EH (cell line): ENCODE results near the gene SRGAP1.
"Not testable (repeated sequence)": the region's sequence is repeated elsewhere in the genome, so short reads cannot be mapped to it uniquely, and the experiment has no call there.

Experiments
- DNase-seq: peaks from one replicate; pipeline ENCODE4 v3.0.0-alpha.2; 2015; ENCODE audit warnings: low read depth

SRGAP1 gene

DNA sequence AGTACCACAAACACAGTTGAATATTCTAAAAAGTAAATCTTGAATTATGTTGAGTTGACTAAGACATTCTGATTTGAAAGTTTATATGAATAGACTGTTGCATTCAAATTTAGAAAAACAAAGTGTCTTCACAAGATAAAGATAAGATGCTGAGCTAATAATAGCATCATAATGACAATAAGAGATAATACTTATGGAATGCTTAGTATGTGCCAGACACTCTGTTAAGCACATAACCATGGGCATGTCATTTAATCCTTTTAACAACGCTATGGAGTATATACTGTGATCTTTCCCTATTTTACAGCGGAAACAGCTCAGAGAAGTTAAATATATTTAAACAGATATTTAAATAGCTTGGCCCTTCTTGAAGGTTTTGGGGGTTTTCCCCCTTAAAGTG is 163.4 kb downstream of the SRGAP1 start:
- peak; percentile 81 for DNase-seq

DNA sequence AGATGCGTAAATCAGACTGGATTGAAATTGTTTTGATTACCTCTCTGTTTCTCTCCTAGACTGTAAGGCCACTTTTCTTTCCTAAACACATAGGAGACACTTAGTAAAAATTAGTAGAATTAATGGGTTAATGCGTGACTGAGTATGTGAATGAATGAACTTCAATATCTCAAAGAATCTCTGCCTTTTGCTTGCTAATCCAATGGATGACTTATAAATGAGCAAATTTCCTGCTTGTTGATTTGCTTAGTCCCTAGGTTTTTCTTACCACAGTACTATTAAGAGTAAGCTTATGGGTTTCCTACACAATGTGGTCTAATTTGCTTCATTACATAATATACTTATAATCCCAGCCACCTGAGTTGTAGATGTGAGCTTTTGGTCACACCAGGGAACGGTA is 164.1 kb downstream of the SRGAP1 start:
- DNase-seq: no peak

DNA sequence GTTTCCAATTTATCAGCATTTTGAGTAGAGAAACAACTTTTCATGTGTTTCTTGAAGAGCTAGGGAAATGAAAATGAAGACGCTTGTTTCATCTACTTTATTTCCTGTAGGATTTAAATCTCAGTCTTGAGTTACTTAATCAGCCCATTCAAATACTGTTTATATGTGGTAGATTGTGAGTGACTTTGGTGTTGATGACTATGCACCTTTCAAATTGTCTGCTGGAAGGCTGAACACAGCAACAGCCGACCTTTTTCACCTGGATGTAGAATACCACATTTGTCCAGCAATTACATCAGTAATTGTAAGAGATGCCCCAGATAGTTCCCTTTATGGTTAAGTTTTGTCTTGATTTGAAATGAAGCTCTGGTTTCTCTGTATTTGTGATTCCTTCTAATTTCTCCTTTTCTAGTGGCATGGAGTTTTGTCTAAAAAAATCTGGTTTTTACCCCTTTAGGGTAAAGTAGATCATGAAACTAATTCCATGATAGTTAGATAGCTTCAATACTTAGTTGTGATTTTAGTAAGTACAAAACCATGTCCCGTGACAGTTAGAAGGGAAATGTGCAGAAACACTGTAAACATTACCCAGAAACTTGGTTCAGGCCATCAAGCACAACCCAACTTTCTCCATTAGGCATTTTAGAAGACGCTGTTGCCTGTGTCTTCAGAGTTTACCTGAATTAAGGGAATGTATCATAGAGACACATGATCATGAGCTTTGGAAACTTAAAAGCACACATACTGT is 165.0 kb downstream of the SRGAP1 start:
- no peak for DNase-seq

DNA sequence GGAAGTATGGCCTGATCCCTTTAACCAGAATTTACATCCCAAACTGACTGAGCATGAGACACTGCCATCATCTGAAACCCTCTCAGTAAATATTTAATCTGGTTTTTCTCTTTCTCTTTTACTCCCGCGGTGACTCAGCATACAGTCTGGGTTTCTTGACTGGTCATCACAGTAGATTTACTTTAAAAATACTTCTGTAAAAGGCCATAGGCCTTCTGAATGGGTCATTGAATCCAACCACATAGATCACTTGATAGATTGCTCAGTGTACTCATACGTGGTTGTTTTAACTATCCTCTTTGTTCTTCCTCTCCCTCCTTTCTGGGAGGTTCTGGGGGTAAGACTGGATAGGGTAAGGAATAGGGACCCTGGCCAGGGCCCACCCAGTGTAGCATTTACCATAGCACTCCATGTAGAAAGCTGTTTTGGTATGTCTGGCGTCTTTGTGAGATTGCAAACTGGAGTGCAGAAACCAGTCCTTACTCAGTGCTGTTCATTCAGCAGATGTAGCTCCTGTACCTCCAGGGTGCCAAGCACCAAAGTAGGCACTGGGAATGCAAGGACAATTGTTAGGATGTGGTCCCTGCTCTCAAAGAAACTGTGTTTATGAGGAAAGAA is 165.7 kb downstream of the SRGAP1 start:
- peak; percentile 92 for DNase-seq

DNA sequence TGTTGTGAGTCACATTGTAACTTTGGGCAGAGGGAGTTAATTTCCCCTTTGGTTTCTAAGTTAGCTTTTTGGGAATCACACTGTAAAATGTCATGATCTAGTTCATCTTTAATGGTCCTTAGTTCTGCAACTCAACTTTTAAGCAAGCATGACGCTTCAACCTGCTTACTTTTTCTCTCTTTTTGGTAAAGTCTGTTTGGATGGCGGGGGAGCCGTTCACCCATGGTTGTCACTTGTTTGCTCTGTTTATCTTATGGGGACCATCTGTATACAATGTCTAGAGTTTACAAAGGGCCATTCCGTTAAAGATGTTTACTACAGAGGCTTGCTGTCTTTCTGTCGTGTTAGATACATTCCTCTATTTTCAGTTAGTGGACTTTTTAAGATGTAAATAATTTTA is 172.0 kb downstream of the SRGAP1 start:
- no peak for DNase-seq

DNA sequence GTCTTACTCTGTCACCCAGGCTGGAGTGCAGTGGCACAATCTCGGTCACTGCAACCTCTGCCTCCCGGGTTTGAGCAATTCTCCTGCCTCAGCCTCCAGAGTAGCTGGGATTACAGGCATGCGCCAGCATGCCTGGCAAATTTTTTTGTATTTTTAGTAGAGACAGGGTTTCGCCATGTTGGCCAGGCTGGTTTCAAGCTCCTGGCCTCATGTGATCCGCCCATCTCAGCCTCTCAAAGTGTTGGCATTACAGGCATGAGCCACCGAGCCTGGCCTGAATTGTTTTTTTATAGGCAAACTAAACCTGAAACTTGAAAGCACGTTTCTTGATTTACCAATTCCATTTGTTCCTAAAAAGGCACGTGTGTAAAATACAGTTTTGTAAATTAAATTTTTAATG is 173.6 kb downstream of the SRGAP1 start:
- DNase-seq: not testable (repeated sequence)

DNA sequence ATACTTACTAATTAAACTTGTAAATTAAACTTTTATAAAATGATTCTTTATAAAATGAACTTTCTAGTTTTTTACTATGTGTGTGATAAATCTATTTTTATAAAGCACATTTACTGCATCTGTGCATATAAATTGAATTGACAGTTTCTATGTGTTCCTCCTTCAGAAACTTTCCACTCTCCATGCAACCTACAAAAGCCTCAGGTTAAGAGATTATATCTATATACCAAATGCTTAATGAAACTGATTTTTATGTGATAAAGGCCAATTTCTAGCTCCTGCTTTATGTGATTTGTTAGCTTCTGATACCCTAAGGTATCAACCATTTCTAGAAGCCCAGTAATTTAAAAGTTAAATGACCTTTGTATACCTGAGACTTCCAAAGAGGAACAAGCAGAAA is 174.0 kb downstream of the SRGAP1 start:
- DNase-seq: no peak

DNA sequence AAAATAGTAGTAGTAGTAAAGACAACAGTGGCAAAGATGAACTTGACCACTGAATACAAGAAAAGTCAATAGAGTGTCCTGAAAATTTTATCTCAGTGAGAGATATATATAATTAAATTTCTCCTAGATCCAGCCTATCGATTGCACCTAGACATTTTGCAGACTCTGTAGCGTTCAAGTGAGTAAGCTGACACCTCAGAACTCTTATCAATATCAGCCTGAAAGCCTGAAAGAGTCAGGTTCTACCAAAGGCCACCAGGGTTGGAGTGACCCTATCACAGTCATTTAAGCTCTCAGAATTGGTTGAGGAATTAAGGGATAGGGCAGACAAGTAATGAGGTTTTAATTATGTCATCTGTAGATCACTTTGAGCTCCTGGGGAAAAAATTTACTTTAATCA is 174.6 kb downstream of the SRGAP1 start:
- no peak for DNase-seq

DNA sequence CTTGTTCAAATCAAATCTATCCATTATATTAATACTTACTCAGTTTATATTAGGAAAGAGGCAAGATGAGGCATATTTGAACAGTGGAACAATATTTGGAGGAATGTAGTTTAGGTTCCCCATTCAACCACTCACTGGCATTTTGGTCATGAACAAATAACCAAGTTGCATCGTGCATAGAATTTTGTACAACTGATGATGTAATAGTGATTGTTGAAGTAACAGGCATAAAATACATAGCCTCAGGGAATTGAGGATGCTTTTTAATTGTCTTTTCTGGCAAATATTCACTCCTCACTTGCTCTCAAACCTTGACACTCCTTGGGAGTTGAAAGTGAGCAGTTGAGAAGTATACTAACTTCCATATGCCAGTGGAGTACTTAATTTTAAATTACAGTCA is 175.2 kb downstream of the SRGAP1 start:
- no peak for DNase-seq

DNA sequence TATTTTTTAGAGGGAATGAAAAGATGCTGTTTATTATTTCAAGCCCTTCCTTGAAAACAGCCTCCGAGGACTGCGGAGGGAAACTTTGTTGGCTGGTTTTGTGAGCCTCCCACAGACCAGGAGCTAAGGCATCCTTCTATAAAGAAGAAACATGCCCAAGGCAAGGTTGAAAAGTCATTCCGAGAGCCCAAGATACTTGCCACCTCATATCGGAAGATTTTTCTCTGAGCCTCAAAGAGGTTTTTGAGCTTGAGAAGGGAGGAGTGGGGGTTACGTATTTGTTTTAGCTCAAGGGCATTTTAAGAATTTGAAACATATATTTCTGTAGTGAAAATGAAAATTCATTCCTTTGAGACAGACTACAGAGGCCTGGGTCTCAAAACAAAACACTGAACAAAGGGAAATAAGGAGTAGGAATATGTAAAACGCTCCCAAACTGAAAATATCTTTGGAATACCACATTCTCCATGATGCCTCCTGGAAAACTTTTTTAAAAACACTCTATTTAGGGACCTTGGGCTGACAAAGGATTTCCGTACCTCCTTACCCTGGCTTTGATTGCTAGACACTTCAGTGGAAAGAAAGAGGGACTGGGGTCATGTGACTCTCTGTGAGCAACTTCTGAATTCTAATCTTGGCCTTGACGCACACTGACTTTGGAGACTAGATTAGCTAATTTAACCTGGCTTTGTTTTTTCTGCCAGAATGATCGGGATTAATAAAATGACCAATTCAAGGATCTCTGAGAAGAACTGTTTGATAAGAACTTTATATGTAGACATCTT is 180.9 kb downstream of the SRGAP1 start:
- peak; percentile 85 for DNase-seq

DNA sequence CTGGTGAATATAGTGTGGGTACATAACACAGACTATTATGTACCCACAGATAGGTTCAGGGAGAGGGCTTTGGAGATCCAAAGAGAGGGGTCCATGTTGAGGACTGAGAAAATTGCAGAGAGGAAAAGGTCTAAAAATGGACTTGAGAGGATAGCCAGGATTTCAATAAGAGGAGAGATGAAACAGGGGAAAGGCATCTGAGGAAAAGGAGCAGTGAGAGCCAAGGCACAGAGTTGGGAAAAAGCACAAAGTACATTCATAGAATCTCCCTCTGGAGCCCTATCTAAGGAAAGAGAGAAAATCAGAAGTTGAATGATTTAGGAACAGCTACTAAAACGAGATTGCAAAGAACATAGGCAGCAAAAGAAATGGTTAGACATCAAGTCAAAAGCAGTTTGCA is 182.8 kb downstream of the SRGAP1 start:
- DNase-seq: peak; percentile 47

DNA sequence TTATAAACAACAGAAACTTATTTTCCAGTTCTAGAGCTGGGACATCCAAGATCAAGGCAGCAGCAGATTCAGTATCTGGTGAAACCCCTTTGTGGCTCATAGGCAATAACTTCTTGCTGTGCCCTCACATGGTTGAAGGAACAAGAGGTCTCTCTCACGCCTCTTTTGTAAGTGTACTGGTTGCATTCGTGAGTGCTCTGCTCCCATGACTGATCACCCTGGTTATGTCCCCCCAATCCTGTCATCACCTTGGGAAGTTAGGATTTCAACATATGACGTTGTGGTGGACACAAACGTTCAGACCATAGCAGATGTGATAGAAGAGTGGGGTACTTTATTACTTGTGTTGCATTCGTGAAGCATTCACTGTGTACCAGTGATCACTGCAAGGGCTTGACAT is 184.0 kb downstream of the SRGAP1 start:
- peak; percentile 30 for DNase-seq

DNA sequence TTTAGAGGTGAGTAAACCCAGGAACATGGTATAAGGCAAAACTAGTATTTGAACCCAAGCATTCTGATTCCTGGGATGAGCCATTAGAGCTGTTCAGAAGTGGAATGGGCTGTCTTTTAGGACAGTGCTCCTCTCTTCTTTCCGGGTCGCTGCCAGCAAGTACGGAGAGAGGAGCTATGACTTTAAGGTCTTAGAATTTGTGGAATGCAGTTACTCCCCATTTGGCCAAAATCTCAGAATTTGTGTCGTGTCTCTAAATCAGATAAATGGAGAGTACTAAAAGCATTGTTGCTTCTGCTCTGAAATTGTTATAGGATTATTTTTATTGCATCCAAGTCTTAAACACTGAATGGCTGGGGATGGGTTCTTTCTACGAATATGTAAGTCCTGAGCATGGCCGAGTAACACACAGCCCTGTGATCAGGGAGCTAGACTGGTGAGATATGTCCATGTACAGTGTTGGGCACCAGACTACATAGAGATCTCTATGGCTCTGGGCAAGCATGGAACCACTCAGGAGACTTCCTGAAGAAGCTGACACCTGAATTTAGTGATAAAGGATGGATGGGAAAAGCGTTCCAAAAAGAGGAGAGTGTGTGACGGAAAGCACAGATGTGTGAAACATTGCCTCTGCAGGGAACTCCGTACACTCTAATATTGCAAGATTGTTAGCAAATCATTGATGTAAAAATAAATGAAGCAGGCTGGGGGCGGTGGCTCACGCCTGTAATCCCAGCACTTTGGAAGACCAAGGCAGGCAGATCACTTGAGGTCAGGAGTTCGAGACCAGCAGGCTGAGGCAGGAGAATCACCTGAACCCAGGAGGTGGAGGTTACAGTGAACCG is 184.7 kb downstream of the SRGAP1 start:
- DNase-seq: peak; percentile 94

DNA sequence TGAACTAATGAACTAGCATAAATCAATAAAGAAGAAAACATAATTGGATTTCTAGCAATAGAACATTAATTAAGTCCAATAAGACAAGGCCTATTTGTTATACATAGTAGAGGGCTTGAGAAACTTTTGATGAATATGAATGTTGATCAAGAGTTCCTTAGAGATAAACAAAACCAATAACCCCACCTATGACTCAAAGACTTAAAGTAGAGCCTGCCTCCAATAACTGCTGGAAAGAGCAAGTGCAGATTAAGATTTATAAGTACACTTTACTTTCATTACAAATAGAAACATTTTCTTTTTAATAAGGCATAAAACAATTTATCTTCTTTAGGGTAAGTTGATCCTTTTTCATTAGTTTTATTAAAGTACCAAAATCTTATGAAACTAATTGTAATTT is 185.7 kb downstream of the SRGAP1 start:
- DNase-seq: no peak

DNA sequence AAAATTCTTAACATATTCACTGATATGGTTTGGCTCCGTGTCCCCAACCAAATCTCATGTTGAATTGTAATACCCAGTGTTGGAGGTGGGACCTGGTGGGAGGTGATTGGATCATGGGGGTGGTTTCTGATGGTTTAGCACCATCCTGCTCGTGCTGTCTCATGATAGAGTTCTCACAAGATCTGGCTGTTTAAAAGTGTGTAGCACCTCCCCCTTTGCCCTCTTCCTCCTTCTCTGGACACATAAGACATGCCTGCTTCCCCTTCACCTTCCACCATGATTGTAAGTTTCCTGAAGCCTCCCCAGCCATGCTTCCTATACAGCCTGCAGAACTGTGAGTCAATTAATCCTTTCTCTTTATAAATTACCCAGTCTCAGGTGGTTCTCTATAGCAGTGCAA is 189.6 kb downstream of the SRGAP1 start:
- not testable (repeated sequence) for DNase-seq

DNA sequence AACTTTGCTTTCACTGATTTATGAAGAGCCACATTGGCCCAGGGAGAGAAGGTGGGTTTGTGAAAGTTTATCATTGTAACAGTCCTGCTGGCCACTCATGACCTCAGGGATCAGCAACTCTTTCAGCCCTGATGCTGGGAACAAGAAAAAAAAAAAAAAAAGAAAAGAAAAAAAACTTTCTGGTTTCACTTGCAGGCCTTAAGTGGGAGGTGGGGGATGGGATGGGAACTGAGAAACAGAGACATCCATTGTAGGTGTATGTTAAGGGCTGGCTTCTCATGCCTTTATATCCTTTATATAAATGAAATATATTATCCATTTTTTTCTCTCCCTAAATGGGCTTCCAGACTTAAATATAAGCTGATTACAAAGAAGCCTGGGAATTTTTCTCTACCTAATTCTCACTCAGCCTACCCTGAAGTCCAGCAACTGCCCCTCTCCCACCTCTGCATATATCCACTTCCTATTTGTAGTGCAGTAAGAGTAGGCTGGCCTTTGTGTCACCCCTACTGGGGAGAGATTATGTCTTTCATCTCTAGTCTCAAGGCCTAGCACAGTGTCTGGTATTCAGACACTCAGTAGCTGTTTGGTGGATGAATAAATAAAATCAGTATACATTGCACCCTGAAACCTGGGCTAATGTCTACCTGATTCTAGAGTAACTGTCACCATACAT is 190.5 kb downstream of the SRGAP1 start:
- DNase-seq: no peak

DNA sequence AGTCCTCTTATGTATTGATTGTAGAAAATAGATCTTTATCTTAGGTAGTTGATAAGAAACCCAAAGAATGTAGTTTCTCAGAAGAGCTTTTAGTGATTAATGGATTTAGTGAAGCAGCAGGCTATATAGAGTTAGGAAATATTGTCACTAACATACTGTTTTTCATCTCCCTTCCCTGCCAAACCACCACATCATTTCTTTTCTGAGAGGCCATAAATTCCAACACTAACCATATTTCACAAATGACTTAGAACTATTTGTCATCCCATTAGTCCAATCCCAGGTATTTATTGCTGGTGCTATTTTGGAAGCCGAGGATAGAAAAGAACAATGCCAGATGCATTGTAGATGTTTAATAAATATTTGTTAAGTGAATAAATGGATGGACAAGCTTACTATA is 191.9 kb downstream of the SRGAP1 start:
- DNase-seq: peak; percentile 72

DNA sequence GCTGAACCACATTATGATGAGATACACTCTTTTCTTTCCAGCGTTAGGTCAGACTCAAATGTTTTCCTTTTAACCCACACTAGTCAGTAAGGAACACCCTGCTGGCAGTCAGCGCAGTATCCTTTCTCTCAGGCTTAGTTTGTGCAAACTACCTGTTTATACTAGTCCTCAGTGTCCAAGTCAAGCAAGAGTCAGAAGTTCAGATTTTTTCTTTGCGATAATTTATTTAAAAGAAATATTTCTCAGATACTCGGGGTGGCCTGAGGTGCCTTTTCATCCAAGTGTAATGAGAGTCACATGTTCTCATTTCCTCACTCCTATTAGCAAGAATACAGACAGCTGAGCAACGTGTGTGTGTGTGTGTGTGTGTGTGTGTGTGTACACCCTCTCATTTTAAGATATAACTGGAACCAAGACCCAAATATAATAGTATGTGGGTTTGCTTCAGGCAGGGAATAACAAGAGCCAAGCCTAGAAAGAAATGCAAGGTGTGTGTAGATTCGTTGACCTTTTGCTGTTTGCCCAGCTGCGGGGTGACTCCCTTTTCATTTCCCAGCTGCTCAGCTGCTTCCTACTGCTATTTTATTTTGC is 194.9 kb downstream of the SRGAP1 start:
- DNase-seq: peak; percentile 31

DNA sequence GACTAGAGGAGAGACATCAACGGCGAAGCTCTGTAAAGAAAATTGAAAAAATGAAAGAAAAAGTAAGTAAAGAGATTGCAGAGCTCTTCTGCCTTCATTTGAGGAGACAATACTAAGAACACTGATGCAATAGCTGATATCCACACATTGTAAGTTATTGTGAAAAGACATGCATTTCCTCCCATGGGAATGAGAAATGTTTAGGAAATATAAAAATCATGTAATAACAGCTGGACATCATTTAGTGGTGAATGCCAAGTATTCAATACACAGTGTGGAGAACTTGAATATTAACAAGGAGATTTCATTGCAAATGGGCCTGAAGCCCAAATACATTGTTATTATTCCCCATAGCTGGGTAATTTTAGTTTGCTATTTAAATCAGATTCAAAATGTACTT is 198.4 kb downstream of the SRGAP1 start:
- peak; percentile 61 for DNase-seq

DNA sequence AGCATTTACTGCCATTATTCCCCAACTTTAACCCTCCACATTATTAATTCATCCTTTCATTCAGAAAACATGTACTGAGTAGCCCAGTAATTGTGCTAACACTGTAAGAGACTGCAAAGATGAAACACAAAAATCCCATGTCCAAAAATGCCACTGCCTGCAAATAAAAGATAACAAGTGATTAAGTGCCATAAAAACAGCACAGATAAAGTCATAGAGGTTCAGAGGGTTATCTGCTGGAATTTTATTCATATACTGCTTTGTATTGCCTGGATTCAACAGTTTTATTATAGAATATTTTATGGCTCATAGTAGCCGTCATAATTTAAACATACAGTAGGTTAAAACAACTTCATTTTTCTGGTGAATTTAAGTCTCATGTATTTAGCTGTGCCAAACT is 199.7 kb downstream of the SRGAP1 start:
- no peak for DNase-seq

DNA sequence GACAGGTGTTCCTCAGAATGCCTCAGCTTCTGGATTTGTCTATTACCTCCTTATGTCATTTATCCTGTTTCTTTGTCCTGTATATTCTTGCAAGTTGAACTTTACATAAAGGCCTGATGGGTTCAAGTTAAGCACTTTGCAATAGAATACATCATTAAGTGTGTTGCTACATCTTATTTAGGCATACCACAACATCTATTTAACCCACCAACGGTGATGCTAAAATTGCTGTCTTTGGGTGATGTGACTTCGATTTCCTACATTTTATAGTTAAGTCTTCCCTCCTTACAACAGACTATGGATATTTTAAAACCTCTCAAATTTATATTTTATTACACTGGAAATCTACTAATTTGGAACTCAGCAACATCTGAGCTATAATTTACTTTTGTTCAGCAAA is 206.6 kb downstream of the SRGAP1 start:
- DNase-seq: no peak
